Transverse colon (tissue), 4 donors: ENCODE measurements around the gene MAPK14. TPM values are rescaled to one million over a fixed set of nuclear protein-coding genes. Genes with fewer than 3 reads are reported as not detected.

Experiments
- DNase-seq: peaks from one replicate; pipeline ENCODE4 v3.0.0-alpha.2; 2019
- H3K27ac ChIP-seq, 4 donors: fragments of 200-600 bp; sonication (generic); 2 replicates each; pipeline ENCODE4 v1.5.1; 2016 to 2018; ENCODE audit warnings: inconsistent platforms in 4 of 4
- H3K27me3 ChIP-seq: fragments of 200-600 bp; sonication (generic); 2 replicates; pipeline ENCODE4 v1.5.1; 2017; ENCODE audit warnings: inconsistent platforms
- H3K36me3 ChIP-seq, 4 donors: fragments of 200-600 bp; sonication (generic); 2 replicates each; pipeline ENCODE4 v1.5.1; 2017 to 2019; ENCODE audit warnings: inconsistent platforms in 4 of 4
- H3K4me1 ChIP-seq, 4 donors: fragments of 200-600 bp; sonication (generic); 2 replicates each; pipeline ENCODE4 v1.5.1; 2017 to 2020; ENCODE audit warnings: inconsistent platforms in 4 of 4
- H3K4me3 ChIP-seq, 4 donors: fragments of 200-600 bp; sonication (generic); 1 replicate in 1 of 4; 2 replicates in 3 of 4; pipeline versions ENCODE4 v1.5.1 to v1.6.1; 2017 to 2019; ENCODE audit warnings: inconsistent platforms in 4 of 4
- H3K9me3 ChIP-seq, 2 donors: fragments of 200-600 bp; sonication (generic); 2 replicates each; pipeline ENCODE4 v1.5.1; 2017 to 2019; ENCODE audit warnings: inconsistent platforms in 2 of 2
- CTCF ChIP-seq, 5 experiments: fragments of 200-600 bp in 3 of 5; fragments of 450-650 bp in 2 of 5; sonication (generic) in 3 of 5; IDR thresholded peaks; 1 replicate in 2 of 5; 2 replicates in 3 of 5; pipeline ENCODE4 v1.5.1; 2016 to 2017; ENCODE audit warnings: antibody characterized with exemption in 5 of 5, inconsistent platforms in 3 of 5, mild to moderate bottlenecking in 2 of 5, moderate library complexity in 1 of 5
- EP300 ChIP-seq: sonication (generic); formaldehyde crosslinking; IDR thresholded peaks from one replicate; pipeline ENCODE4 v1.6.1; 2017; ENCODE audit warnings: antibody characterized with exemption, low read depth
- POLR2A ChIP-seq: fragments of 450-650 bp; IDR thresholded peaks from one replicate; pipeline ENCODE4 v1.6.1; 2016; ENCODE audit warnings: antibody characterized with exemption, mild to moderate bottlenecking, moderate library complexity
- POLR2AphosphoS5 ChIP-seq, 3 donors: sonication (generic); formaldehyde crosslinking; IDR thresholded peaks; one replicate each; pipeline ENCODE4 v1.6.1; 2016; ENCODE audit warnings: antibody characterized with exemption in 3 of 3
- WGBS, 2 donors: methylation state at CpG; one replicate each; pipeline ENCODE4 v1.1.5; 2018; ENCODE audit warnings: low coverage in 1 of 2; 5-methylcytosine and 5-hydroxymethylcytosine counted together
- in situ Hi-C, 4 donors: fragments of 200-750 bp; cut with MboI; loops; one replicate each; pipeline versions ENCODE4 v1.15.0 to v1.15.1; 2017; ENCODE audit warnings: low sequenced_read_pairs in 3 of 4, low pct_ligation_motif_present in 1 of 4, low pct_unique_long_range_greater_than_20kb in 1 of 4
- intact Hi-C: fragments of 100-400 bp; cut with DNase I; formaldehyde crosslinking; loops from one replicate; pipeline ENCODE4 v1.15.1; 2023; ENCODE audit warnings: low total_unique reads
- total RNA-seq, 4 donors: library from RNA; depleted of rRNA; stranded (reverse); fragments of >200 nt; gene quantifications; one replicate each; pipeline ENCODE4 v1.1.0, GENCODE V29; 2016

Gene MAPK14
- total RNA-seq, 4 donors from 2014 or later = 82.2 to 132 (median 112) TPM

- Histone ChIP-seq H3K9me3 (no peaks in the 10 kb centered on the region), H3K4me1 (peaks cover 31 to 65% (median 44%) of the 10 kb centered on the region in 4 donors), H3K27ac (no peak overlapping the region), H3K4me3 (no peak overlapping the region), H3K36me3 (no peaks in the 10 kb centered on the region), H3K27me3 (no peaks in the 10 kb centered on the region)
- intact Hi-C loops (no loop called here), in situ Hi-C loops (no loop called here)
- no peak for TF ChIP-seq POLR2A
- no peak for TF ChIP-seq EP300
- no peak for TF ChIP-seq POLR2AphosphoS5 (IDR thresholded peaks at IDR 0.05)
- no peak for TF ChIP-seq CTCF (IDR thresholded peaks at IDR 0.05)
- DNase-seq = no peak
Measured at GRCh38 chr6:36065916-36066315, 38.3 kb downstream of the MAPK14 start.

- TF ChIP-seq CTCF (IDR thresholded peaks at IDR 0.05) (no peak), EP300 (no peak), POLR2A (no peak), POLR2AphosphoS5 (IDR thresholded peaks at IDR 0.05) (no peak)
- no peak for DNase-seq
- intact Hi-C loops = no loop called here
- Histone ChIP-seq H3K4me1 (peaks cover 31 to 65% (median 42%) of the 10 kb centered on the region in 4 donors), H3K27me3 (no peaks in the 10 kb centered on the region), H3K9me3 (no peaks in the 10 kb centered on the region), H3K36me3 (no peaks in the 10 kb centered on the region), H3K4me3 (no peak overlapping the region), H3K27ac (peak overlapping the region in 1 of 4 donors; percentile 49)
- in situ Hi-C loops = no loop called here
- 85 to 96% methylated on average over 2 of the region's 2 CpGs for WGBS, 2 donors
Measured at GRCh38 chr6:36066817-36067216, 39.2 kb downstream of the MAPK14 start.

GRCh38 chr6:36067374-36068011 lies 39.9 kb downstream of the MAPK14 start:
- Histone ChIP-seq H3K9me3 (no peaks in the 10 kb centered on the region), H3K27me3 (no peaks in the 10 kb centered on the region), H3K27ac (peak overlapping the region in 2 of 4 donors; percentile 40 to 49), H3K36me3 (no peaks in the 10 kb centered on the region), H3K4me3 (no peak overlapping the region), H3K4me1 (peaks cover 31 to 65% (median 42%) of the 10 kb centered on the region in 4 donors)
- intact Hi-C loops = no loop called here
- no peak for DNase-seq
- TF ChIP-seq EP300 (no peak), POLR2A (no peak), POLR2AphosphoS5 (IDR thresholded peaks at IDR 0.05) (no peak), CTCF (IDR thresholded peaks at IDR 0.05) (no peak)
- in situ Hi-C loops = no loop called here
- WGBS, 2 donors = 58 to 61% methylated on average over 3 of the region's 3 CpGs

GRCh38 chr6:36068012-36068392 lies 40.4 kb downstream of the MAPK14 start:
- Histone ChIP-seq H3K27ac (peak overlapping the region in 3 of 4 donors; percentile 9 to 49 (median 40)), H3K36me3 (no peaks in the 10 kb centered on the region), H3K4me1 (peaks cover 31 to 65% (median 42%) of the 10 kb centered on the region in 4 donors), H3K27me3 (no peaks in the 10 kb centered on the region), H3K9me3 (no peaks in the 10 kb centered on the region), H3K4me3 (no peak overlapping the region)
- TF ChIP-seq POLR2A (no peak), POLR2AphosphoS5 (IDR thresholded peaks at IDR 0.05) (no peak)
- no peak for DNase-seq
- in situ Hi-C loops (no loop called here), intact Hi-C loops (no loop called here)

GRCh38 chr6:36068586-36068985 lies 41.0 kb downstream of the MAPK14 start:
- TF ChIP-seq POLR2A = no peak
- TF ChIP-seq POLR2AphosphoS5 (IDR thresholded peaks at IDR 0.05) = no peak
- no peak for TF ChIP-seq CTCF (IDR thresholded peaks at IDR 0.05)
- TF ChIP-seq EP300 = no peak
- Histone ChIP-seq H3K36me3 (no peaks in the 10 kb centered on the region), H3K4me1 (peaks cover 31 to 62% (median 42%) of the 10 kb centered on the region in 4 donors), H3K27me3 (no peaks in the 10 kb centered on the region), H3K27ac (peak overlapping the region in 1 of 4 donors; percentile 9), H3K4me3 (no peak overlapping the region), H3K9me3 (no peaks in the 10 kb centered on the region)
- intact Hi-C loops = no loop called here
- in situ Hi-C loops = no loop called here
- no peak for DNase-seq
- WGBS, 2 donors = 82 to 94% methylated on average over 3 of the region's 3 CpGs
